HEK293T (cell line): ENCODE results near the gene LRRC61.
"Not testable (repeated sequence)": the region's sequence is repeated elsewhere in the genome, so short reads cannot be mapped to it uniquely, and the experiment has no call there.

Experiments used
- CTCF ChIA-PET: fragments of 350-600 bp; formaldehyde crosslinking; extraction: SDS; loops from one replicate; lab custom pipeline; 2021; ENCODE audit warnings: antibody characterized with exemption, inconsistent platforms; lab: Yijun Ruan, JAX
- POLR2A ChIA-PET: fragments of 350-600 bp; formaldehyde crosslinking; extraction: SDS; loops from one replicate; lab custom pipeline; 2020; ENCODE audit warnings: antibody characterized with exemption, inconsistent platforms; lab: Yijun Ruan, JAX
- DNase-seq: peaks from one replicate; pipeline ENCODE4 v3.0.0; 2012; ENCODE audit warnings: mixed read lengths; ENCODE audit errors: extremely low spot score
- ARNT ChIP-seq: fragments of 450-650 bp; IDR thresholded peaks from 2 replicates; pipeline ENCODE4 v1.6.1; 2017; ENCODE audit warnings: mild to moderate bottlenecking
- BHLHE40 ChIP-seq: fragments of 450-650 bp; IDR thresholded peaks from 2 replicates; pipeline ENCODE4 v1.6.1; 2016; ENCODE audit warnings: mild to moderate bottlenecking, moderate library complexity, borderline replicate concordance
- CTBP1 ChIP-seq: fragments of 450-650 bp; IDR thresholded peaks from 2 replicates; pipeline ENCODE4 v1.6.1; 2016; ENCODE audit warnings: borderline replicate concordance
- ELF4 ChIP-seq: fragments of 450-650 bp; IDR thresholded peaks from 2 replicates; pipeline ENCODE4 v1.6.1; 2017; ENCODE audit warnings: antibody characterized with exemption
- FOXA1 ChIP-seq: fragments of 450-650 bp; IDR thresholded peaks from 2 replicates; pipeline ENCODE4 v1.6.1; 2016; ENCODE audit warnings: mild to moderate bottlenecking
- FOXK2 ChIP-seq: fragments of 450-650 bp; IDR thresholded peaks from 2 replicates; pipeline ENCODE4 v1.6.1; 2016; ENCODE audit warnings: mild to moderate bottlenecking
- FOXM1 ChIP-seq: fragments of 450-650 bp; IDR thresholded peaks from 2 replicates; pipeline ENCODE4 v1.6.1; 2017; ENCODE audit warnings: mild to moderate bottlenecking, borderline replicate concordance
- HDGF ChIP-seq: fragments of 450-650 bp; IDR thresholded peaks from 2 replicates; pipeline ENCODE4 v1.6.1; 2017; ENCODE audit warnings: antibody characterized with exemption, borderline replicate concordance
- L3MBTL2 ChIP-seq: fragments of 450-650 bp; conservative IDR thresholded peaks from 2 replicates; pipeline ENCODE4 v1.6.1; 2016; ENCODE audit warnings: mild to moderate bottlenecking
- LEF1 ChIP-seq: fragments of 450-650 bp; IDR thresholded peaks from 2 replicates; pipeline ENCODE4 v1.6.1; 2017; ENCODE audit warnings: mild to moderate bottlenecking, borderline replicate concordance
- NFRKB ChIP-seq: fragments of 450-650 bp; IDR thresholded peaks from 2 replicates; pipeline ENCODE4 v1.6.1; 2016; ENCODE audit warnings: mild to moderate bottlenecking, moderate library complexity
- SP1 ChIP-seq: fragments of 450-650 bp; IDR thresholded peaks from 2 replicates; pipeline ENCODE4 v1.6.1; 2017
- SUZ12 ChIP-seq: fragments of 450-650 bp; IDR thresholded peaks from 2 replicates; pipeline ENCODE4 v1.6.1; 2016; ENCODE audit warnings: mild to moderate bottlenecking
- TARDBP ChIP-seq: fragments of 450-650 bp; IDR thresholded peaks from 2 replicates; pipeline ENCODE4 v1.6.1; 2016
- ZNF384 ChIP-seq: fragments of 450-650 bp; IDR thresholded peaks from 2 replicates; pipeline ENCODE4 v1.6.1; 2016
- TF ChIP-seq, protein P1 (sequence below): fragments of 450-650 bp; IDR thresholded peaks from 2 replicates; pipeline ENCODE4 v1.6.1; 2016

The LRRC61 gene

DNA sequence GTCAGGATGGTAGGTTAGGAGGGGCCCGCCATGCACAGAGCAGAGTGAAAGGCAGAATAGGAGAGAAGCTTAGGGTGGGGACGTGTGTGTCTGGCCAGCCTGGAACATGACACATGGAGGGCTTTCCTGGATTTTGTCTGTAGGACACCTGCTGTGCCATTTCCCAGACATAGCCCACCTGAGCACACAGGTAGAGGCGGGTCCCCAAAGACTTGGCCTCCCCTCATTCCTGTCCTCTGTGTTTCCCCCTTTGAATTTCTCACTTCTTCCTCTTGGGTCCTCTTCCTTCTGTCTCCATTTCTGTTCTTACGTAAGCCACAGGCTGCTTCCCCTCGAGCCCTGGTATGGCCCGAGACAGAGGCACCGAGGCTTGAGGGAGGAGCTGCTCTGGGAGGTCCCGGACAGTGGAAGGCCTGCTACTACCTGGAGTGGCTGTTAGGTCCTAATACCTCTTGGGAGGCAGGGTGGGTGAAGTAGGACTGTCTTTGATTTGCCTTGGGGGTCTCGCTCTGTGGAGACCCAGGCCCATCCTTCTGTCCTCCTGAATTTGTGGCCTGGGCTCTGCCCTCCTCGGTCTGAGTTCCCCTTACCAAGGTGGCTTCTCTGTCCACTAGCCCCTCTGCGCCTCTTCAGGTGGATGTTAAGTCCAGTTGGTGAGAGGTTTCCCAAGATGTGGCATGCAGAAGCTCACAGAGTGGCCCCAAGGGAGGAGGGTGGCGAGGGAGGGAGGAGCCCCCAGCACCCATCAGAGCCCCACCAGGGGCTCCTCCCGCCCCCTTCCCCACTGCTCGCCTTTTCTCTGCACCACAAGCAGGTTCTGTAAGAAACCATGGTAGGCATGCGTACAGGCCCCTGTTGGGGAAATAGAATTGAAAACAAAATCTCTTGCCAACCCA lies 61.5 kb downstream of the LRRC61 start:
- no peak for DNase-seq
- TF ChIP-seq L3MBTL2, result no peak
- no peak for TF ChIP-seq ARNT
- no peak for TF ChIP-seq CTBP1
- no peak for TF ChIP-seq HDGF
- TF ChIP-seq BHLHE40, result no peak
- POLR2A ChIA-PET, result interaction anchor here (1.1 to 1.2 kb wide), 2 partner anchors 16 to 61 kb away, joined by 3 to 5 read pairs; partner anchors contain the start of genes ACTR3C, LRRC61 and REPIN1
- CTCF ChIA-PET, result interaction anchor here (0.8 kb wide), 1 partner anchor 32 kb away, joined by 4 read pairs; no protein-coding TSS in a partner anchor

GRCh38 chr7:150385302-150385723 lies 62.2 kb downstream of the LRRC61 start:
- TF ChIP-seq L3MBTL2 (no peak), ELF4 (no peak), SP1 (no peak), SUZ12 (no peak), BHLHE40 (no peak), FOXK2 (no peak), FOXA1 (no peak), LEF1 (no peak), ZNF384 (no peak), TARDBP (no peak), CTBP1 (no peak), NFRKB (no peak), ARNT (no peak), FOXM1 (no peak), HDGF (no peak)
- TF ChIP-seq, protein P1, sequence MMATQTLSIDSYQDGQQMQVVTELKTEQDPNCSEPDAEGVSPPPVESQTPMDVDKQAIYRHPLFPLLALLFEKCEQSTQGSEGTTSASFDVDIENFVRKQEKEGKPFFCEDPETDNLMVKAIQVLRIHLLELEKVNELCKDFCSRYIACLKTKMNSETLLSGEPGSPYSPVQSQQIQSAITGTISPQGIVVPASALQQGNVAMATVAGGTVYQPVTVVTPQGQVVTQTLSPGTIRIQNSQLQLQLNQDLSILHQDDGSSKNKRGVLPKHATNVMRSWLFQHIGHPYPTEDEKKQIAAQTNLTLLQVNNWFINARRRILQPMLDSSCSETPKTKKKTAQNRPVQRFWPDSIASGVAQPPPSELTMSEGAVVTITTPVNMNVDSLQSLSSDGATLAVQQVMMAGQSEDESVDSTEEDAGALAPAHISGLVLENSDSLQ, result no peak
- DNase-seq, result no peak
- ChIA-PET POLR2A (interaction anchor here (1.1 to 1.8 kb wide), 3 partner anchors 17 to 62 kb away, joined by 3 to 6 read pairs (median 5); partner anchors contain the start of genes ACTR3C, LRRC61 and REPIN1), CTCF (interaction anchor here (0.8 kb wide), 1 partner anchor 32 kb away, joined by 4 read pairs; no protein-coding TSS in a partner anchor)

- CTCF ChIA-PET, result interaction anchor here (0.8 kb wide), 1 partner anchor 31 kb away, joined by 4 read pairs; no protein-coding TSS in a partner anchor
- DNase-seq, result not testable (repeated sequence)
- POLR2A ChIA-PET, result interaction anchor here (1.1 to 1.8 kb wide), 3 partner anchors 8 to 18 kb away, joined by 3 to 6 read pairs (median 4); partner anchors contain the start of gene REPIN1
Measured at GRCh38 chr7:150385884-150386283, 62.7 kb downstream of the LRRC61 start.
